ENCODE data around the gene NRSN1.
"Not testable (repeated sequence)": the region's sequence is repeated elsewhere in the genome, so short reads cannot be mapped to it uniquely, and the experiment has no call there.

Gene NRSN1

GRCh38 chr6:24140591-24140990 lies 14.6 kb downstream of the NRSN1 start:
- DNase-seq (ENCODE audit: low read depth in 4 of 4, low spot score in 1 of 4): no peak

DNA sequence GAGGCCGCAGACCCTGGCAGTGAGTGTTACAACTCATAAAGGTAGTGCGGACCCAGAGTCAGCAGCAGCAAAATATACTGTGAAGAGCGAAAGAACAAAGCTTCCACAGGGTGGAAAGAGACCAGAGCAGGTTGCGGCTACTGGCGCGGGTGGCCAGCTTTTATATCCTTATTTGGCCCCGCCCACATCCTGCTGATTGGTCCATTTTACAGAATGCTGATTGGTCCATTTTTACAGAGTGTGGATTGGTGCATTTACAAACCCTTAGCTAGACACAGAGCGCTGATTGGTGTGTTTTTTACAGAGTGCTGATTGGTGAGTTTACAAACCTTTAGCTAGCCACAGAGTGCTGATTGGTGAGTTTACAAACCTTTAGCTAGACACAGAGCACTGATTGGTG lies 16.7 kb downstream of the NRSN1 start:
- DNase-seq (ENCODE audit: low read depth in 4 of 4, low spot score in 1 of 4): not testable (repeated sequence)

- DNase-seq (ENCODE audit: low read depth in 4 of 4, low spot score in 1 of 4): no peak
Measured at GRCh38 chr6:24145690-24146131, 19.7 kb downstream of the NRSN1 start.

- DNase-seq (ENCODE audit: low read depth in 4 of 4, low spot score in 1 of 4): no peak
Measured at GRCh38 chr6:24146871-24147270, 20.9 kb downstream of the NRSN1 start.

GRCh38 chr6:24147511-24148153 lies 21.6 kb downstream of the NRSN1 start:
- DNase-seq (ENCODE audit: low read depth in 4 of 4, low spot score in 1 of 4): no peak

GRCh38 chr6:24148154-24148570 lies 22.1 kb downstream of the NRSN1 start:
- DNase-seq (ENCODE audit: low read depth in 4 of 4, low spot score in 1 of 4): no peak

GRCh38 chr6:24148684-24149083 lies 22.7 kb downstream of the NRSN1 start:
- DNase-seq (ENCODE audit: low read depth in 4 of 4, low spot score in 1 of 4): no peak

DNA sequence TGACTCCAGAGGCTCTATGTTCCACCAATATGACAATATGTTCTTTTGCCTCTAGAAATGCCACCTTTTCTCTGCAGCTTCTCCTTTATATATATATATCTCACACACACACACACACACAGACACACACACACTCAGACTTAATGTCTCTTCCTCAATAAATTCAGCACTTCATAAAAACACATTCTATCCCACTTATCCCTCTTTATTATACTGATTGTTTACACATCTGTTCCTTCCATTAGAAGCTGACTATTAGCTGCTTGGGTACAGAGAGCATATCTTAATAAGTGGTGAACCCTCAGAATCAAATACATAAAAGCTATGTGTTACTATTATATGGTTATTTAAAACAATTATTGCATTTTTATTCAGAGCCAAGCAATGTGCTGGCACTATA lies 23.3 kb downstream of the NRSN1 start:
- no peak for DNase-seq (ENCODE audit: low read depth in 4 of 4, low spot score in 1 of 4)

DNA sequence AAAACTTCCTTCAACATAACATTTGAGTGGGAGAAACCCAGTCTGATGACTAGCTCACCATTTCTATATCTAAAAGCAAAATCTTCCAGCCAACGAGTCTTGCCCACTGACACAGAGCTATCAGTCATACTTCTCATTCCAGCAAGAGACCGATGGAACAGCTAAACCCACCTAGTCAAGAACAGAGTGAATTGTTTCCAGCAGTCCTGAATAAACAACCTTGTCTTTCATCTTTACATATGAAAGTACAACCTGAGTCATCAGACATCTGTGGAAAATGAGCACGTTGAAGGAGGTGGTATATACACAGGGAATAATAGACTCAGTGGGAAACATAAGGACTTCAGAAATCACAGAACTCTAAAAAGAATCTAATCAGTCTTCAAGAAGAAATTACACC lies 23.8 kb downstream of the NRSN1 start:
- DNase-seq (ENCODE audit: low read depth in 4 of 4, low spot score in 1 of 4): no peak

- no peak for DNase-seq (ENCODE audit: low read depth in 4 of 4, low spot score in 1 of 4)
Measured at GRCh38 chr6:24152014-24152413, 26.0 kb downstream of the NRSN1 start.

DNA sequence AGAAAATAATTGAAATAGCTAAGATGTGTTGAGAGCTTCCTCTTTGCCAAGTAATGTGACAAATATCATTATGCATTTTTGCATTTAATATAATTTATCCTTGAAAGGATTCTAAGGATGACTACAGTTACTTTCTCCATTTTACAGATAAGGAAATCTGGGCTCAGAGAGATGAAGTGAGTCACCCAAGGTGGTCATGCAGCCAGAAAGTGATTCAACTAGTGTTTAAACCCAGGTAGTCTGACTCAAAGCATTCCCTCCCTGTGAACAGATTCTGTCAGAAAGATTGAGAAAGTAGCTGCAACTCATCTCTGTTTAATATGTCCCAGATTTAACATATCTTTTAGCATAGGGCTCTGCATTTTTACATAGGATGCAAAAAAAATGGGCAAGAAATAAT lies 28.1 kb downstream of the NRSN1 start:
- no peak for DNase-seq (ENCODE audit: low read depth in 4 of 4, low spot score in 1 of 4)

- DNase-seq (ENCODE audit: low read depth in 4 of 4, low spot score in 1 of 4): no peak
Measured at GRCh38 chr6:24157886-24158285, 31.9 kb downstream of the NRSN1 start.

GRCh38 chr6:24183584-24183983 lies 57.6 kb downstream of the NRSN1 start:
- DNase-seq (ENCODE audit: low read depth in 4 of 4, low spot score in 1 of 4): no peak

DNA sequence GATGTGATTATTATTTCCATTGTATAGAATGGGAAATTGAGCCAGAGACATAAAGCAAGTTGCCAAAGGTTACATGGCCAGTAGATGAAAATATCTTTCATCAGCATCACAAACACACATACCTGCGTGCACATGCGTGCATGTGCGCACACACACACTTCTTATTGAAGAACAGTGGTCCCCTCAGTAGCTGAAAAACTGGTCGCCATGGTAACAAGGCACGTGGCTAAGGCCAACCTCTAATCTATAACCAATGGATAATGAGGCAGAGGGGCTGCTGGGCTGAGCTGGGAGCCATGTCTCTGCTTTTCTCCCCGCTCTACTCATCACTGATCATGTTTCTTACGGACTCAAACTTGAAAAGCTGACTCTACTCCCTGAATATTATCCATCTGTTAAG lies 60.3 kb downstream of the NRSN1 start:
- DNase-seq (ENCODE audit: low read depth in 4 of 4, low spot score in 1 of 4): no peak

- DNase-seq (ENCODE audit: low read depth in 4 of 4, low spot score in 1 of 4): no peak
Measured at GRCh38 chr6:24187965-24188577, 62.1 kb downstream of the NRSN1 start.

- DNase-seq (ENCODE audit: low read depth in 4 of 4, low spot score in 1 of 4): no peak
Measured at GRCh38 chr6:24188578-24189080, 62.6 kb downstream of the NRSN1 start.

GRCh38 chr6:24191346-24191745 lies 65.3 kb downstream of the NRSN1 start:
- no peak for DNase-seq (ENCODE audit: low read depth in 4 of 4, low spot score in 1 of 4)

DNA sequence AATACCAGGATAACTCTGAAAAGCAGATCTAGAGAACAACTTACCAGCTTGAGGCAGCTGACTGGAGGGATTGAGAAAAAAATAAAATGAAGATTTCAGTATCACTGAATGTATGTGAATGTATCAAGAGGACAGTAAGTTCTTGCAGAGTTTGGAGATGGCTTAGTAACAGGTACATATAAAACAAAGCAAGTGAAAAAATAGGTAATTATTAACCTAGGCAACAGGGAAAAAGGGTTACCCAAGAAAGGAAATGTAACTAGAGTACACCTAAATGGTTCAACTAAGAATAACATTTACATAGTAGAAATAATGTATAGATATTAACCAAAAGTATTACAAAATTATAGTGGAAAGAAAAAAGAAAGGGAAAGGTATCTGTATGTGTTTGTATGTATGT lies 67.3 kb downstream of the NRSN1 start:
- no peak for DNase-seq (ENCODE audit: low read depth in 4 of 4, low spot score in 1 of 4)

- no peak for DNase-seq (ENCODE audit: low read depth in 4 of 4, low spot score in 1 of 4)
Measured at GRCh38 chr6:24194978-24195700, 69.1 kb downstream of the NRSN1 start.

DNA sequence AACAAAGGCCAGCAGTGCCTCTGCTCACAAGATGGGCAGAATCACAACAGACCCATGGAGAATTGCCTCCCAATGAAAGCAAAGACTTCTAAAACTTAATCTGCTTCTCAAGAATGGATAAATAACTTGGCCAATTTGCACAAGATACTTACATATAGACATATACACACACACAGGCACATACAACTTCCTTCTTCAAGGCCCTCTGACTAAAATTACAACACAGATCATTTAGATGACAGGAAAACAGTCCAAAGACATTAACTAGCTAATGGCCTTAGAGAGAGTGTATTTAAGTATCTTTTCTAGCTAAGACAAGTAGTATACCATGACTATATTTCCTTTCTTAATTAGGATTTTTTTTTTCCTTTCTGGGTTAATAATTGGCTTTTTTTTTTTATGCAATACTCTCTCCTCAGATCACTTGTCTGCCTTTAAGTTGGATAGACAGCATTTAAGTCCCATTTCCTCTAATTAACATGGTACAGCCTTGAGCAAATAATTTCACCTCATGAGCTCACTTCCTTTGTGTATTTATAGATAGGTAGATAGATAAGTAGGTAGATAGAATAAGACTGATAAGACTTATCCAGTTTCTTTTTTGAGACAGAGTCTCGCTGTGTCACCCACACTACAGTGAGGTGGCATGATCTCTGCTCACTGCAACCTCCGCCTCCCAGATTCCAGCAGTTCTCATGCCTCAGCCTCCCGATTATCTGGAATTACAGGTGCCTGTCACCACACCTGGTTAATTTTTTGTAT lies 70.0 kb downstream of the NRSN1 start:
- DNase-seq (ENCODE audit: low read depth in 4 of 4, low spot score in 1 of 4): no peak

Measured in stimulated activated CD4-positive, alpha-beta T cell treated with anti-CD3 and anti-CD28 coated beads, Interleukin-1b, Interleukin-23, amount 100 ng/mL, for 24 hours (primary cell).